ENCODE data around the gene STX3.
"Not testable (repeated sequence)": the region's sequence is repeated elsewhere in the genome, so short reads cannot be mapped to it uniquely, and the experiment has no call there.

Gene STX3

GRCh38 chr11:59842316-59842715 is 87.1 kb downstream of the STX3 start:
- no peak for DNase-seq (ENCODE audit: low read depth in 2 of 2)

DNA sequence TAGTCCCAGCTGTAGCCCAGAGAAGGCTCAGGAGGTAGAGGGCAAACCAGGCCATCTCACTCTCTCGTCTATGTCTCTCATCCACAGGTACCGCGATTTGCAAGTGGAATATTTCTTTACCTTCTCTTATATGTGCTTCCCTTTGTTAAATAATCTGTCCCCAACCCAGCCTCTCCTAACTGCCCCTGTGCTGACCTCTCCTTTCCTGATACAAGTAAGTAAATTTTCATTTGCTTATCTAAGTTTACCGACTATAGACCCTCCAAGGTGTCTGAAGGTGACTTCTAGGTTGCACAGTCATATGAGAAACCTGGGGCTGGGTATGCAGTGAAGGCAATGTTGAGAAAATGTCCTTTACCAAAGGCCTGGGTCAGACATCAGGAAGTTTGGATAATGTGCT is 90.2 kb downstream of the STX3 start, which contains the start of gene CBLIF:
Gene CBLIF, minus strand, starts transcription at position 101 of the 400 bp plus-strand sequence. Its CDS starts 46 bp downstream, at position 55.
- DNase-seq (ENCODE audit: low read depth in 2 of 2): no peak

DNA sequence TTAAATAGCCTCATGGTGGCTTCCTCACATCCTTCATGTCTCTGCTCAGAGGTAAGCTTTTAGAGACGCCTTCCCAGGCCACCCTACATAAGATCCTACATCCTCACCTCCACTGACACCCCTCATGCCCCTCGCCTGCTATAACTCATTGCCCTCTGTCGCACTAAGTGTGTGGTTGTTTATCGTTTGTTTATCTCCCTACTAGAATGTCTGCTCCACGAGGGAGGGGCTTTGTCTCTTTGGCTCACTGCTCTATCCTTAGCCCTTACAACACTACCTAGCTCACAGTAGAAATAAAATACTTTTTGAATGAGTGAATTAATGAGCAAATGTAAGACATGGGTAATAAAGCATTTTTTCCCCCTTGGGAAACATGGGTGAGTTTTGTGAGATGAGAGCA is 91.4 kb downstream of the STX3 start:
- no peak for DNase-seq (ENCODE audit: low read depth in 2 of 2)

DNA sequence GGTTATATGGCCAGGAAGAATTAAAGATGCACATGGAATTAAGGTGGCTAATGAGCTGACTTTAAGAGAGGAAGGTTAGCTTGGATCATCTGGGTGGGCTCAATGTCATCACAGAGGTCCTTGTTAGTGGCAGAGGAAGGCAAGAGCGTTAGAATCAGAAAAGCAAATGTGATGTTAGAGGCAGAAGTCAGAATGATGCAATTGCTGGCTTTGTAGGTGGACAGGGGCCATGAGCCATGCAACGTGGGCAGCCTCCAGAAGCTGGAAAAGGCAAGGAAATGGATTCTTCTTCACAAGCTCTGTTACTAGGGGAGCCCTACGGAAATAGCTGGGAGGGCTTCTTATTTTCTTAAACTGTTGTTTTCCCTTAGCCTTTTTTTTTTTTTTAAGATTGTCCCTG is 92.5 kb downstream of the STX3 start:
- no peak for DNase-seq (ENCODE audit: low read depth in 2 of 2)

DNA sequence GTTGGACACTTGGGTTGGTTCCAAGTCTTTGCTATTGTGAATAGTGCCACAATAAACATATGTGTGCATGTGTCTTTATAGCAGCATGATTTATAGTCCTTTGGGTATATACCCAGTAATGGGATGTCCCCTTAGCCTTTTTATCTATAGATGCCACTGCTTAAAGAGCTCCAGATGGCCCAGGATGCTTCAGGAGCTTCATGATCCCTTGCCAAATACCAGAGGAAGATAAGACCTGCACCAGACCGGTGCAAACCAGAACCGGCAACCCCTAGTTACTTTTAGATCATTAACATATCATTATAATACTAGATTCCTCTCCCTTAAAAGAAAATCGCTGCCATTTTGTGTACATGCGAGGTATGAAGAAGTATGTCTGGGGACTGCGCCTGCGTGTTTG is 93.3 kb downstream of the STX3 start:
- not testable (repeated sequence) for DNase-seq (ENCODE audit: low read depth in 2 of 2)

DNA sequence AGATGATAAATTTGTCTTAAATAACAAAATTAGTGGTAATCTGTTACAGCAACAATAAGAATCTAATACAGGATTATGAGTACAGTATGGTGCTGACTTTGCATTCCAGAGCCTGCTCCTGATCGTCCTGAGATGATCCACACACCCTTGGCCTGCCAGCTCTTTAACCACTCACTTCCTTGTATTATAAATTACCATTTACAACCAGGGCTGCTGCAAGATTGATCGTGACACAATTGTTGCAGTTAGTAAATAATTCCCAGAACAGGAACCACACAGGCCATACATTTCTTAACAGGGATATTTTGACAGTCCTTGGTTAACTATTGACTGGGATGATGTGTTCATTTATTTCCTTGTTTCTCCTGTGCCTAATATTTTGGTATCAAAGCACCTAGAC is 94.0 kb downstream of the STX3 start:
- DNase-seq (ENCODE audit: low read depth in 2 of 2): no peak

DNA sequence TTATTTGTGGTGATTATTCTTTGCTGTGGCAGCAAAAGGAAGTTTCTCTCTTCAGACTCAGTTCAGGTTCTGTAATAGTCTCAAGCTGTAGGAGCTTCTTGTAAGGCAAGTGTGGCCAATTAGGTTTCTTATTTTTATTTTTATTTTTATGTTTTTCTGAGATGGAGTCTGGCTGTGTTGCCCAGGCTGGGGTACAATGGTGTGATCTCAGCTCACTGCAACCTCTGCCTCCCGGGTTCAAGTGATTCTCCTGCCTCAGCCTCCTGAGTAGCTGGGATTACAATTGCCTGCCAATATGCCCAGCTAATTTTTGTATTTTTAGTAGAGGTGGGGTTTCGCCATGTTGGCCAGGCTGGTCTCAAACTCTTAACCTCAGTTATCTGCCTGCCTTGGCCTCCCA is 94.4 kb downstream of the STX3 start:
- DNase-seq (ENCODE audit: low read depth in 2 of 2): not testable (repeated sequence)

DNA sequence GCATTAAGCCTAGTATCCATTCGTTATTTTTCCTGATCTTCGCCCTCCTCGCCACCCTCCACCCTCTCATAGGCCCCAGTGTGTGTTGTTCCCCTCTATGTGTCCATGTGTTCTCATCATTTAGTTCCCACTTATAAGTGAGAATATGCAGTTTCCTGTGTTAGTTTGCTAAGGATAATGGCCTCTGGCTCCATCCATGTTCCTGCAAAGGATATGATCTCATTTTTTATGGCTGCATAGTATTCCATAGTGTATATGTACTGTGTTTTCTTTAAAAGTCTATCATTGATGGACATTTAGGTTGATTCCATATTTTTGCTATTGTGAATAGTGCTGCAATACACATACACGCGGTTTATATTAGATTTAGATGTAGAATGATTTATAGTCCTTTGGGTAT is 96.2 kb downstream of the STX3 start:
- DNase-seq (ENCODE audit: low read depth in 2 of 2): not testable (repeated sequence)

DNA sequence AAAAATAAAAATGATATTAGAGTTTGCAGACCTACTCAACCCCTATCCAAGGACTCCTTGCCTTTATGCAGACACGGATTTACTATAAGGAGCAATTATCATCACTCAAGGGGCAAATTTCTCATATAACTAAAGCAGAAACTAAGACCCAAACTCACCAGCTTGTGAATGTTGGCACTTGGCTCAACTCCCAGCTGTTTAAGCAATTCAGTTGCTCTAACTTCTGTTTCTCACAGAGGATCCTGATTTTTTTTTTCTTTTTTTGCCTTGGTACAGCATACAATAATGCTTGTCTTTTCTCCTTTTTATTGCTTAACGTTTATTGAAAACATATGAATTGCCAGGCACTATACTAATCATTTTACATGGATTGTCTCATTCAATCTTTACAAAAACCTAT is 99.7 kb downstream of the STX3 start:
- no peak for DNase-seq (ENCODE audit: low read depth in 2 of 2)

All from stimulated activated CD8-positive, alpha-beta memory T cell treated with anti-CD3 and anti-CD28 coated beads, Interleukin-2, amount 100 ng/mL, for 48 hours (primary cell).